T-helper 9 cell (primary cell): ENCODE data around the gene CFAP69.
"Not testable (repeated sequence)": the region's sequence is repeated elsewhere in the genome, so short reads cannot be mapped to it uniquely, and the experiment has no call there.

Experiments
- DNase-seq: peaks from one replicate; pipeline ENCODE4 v3.0.0-alpha.2; 2020

Gene CFAP69

GRCh38 chr7:90236721-90237289, 8.2 kb upstream of the CFAP69 start:
- no peak for DNase-seq

GRCh38 chr7:90238022-90238421, 7.0 kb upstream of the CFAP69 start:
- DNase-seq, result no peak

DNA sequence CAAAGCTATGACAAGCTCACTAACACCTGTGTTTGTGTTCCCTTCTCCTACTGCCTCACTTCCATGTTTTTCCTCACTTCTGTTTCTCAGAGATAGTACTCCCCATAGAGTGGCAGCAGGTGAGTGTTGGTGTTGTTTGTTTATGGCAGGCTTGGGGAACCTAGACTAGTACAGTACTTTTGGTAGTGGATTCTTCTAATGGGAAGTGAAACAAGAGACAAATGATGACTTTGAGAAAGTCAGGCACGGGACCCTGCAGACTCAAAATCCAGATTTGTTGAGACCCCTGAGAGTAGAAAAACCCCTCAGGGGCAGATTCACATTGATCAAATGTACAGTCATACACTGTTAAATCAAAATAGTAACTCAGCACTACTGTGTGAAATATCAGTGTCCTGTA, 6.4 kb upstream of the CFAP69 start:
- no peak for DNase-seq

- DNase-seq, result no peak
Measured at GRCh38 chr7:90239050-90239449, 5.9 kb upstream of the CFAP69 start.

- DNase-seq, result no peak
Measured at GRCh38 chr7:90239625-90240228, 5.2 kb upstream of the CFAP69 start.

- DNase-seq, result no peak
Measured at GRCh38 chr7:90242369-90243168, 2.4 kb upstream of the CFAP69 start.

- no peak for DNase-seq
Measured at GRCh38 chr7:90243556-90243955, 1.4 kb upstream of the CFAP69 start.

DNA sequence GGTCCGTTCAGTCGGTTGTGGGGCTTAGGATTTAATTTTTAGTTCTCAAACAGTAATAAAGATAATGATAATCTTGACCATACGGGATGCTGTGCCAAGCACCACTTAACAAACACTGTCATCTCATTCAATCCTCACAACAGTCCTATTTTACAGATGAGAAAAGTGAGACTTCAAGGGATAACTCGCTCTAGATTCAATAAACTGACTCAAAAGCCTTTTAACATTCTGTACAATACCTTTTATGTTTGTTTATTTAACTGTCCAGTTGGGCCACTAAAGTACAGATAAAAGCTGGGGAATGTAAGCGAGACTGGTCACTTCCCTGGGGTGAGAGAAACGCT, 437 bp upstream of the CFAP69 start:
- no peak for DNase-seq

- DNase-seq, result no peak
Measured at GRCh38 chr7:90246171-90246570, 1.2 kb downstream of the CFAP69 start.

- DNase-seq, result no peak
Measured at GRCh38 chr7:90248706-90249105, 3.7 kb downstream of the CFAP69 start.

DNA sequence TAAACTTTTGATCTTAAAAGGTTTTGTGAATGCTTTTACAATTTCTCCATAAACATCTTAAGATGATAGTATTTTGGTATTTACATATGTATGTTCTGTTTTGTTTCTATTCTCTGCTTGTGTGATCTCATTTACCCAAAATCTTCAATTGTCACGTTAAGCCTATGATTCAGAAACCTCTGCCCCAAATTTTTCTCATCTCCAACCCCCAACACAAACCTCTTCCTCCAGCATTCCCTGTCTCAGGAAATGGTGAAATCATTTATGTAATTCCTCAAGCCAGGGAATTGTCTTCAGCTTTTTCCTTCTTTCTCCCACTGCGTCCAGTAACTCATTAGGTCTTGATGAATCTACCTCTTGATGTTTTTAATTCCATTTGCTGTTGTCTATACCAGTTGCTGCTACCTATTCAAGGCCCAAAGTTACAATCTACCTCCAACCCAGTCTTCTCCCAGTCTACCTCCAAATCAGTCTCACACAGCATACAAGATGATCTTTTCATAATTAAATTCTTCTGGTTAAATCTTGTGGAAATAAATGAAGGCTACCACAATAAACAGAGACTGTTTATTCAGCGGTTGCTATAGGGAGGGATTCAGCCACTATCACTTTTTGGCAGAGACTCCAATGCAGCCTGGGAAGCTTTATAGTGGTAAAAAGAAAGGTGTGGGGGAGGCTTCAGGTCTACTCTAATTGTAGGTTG, 5.8 kb downstream of the CFAP69 start:
- DNase-seq, result no peak

- DNase-seq, result no peak
Measured at GRCh38 chr7:90251304-90251635, 6.3 kb downstream of the CFAP69 start.

GRCh38 chr7:90256011-90256410, 11.0 kb downstream of the CFAP69 start:
- DNase-seq, result not testable (repeated sequence)

- DNase-seq, result no peak
Measured at GRCh38 chr7:90256778-90257177, 11.8 kb downstream of the CFAP69 start.

- no peak for DNase-seq
Measured at GRCh38 chr7:90261441-90261840, 16.5 kb downstream of the CFAP69 start.

DNA sequence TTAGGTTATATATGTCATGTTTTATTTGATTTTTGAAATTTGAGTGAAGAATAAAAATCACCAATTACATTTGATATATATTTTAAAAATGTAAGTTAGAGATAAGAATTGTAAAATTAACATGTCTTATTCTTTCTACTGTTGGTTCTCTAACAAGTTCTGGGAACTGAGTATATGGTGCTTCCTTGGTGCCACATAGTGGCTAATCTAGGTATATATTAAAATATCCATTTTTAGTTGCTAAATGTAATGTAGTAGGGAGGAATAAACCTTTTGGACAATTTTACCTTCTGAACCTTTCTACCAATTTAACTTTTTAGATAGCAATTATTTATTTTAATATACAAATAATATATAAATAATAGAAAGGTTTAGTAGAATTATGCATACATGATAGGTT, 17.5 kb downstream of the CFAP69 start:
- no peak for DNase-seq

DNA sequence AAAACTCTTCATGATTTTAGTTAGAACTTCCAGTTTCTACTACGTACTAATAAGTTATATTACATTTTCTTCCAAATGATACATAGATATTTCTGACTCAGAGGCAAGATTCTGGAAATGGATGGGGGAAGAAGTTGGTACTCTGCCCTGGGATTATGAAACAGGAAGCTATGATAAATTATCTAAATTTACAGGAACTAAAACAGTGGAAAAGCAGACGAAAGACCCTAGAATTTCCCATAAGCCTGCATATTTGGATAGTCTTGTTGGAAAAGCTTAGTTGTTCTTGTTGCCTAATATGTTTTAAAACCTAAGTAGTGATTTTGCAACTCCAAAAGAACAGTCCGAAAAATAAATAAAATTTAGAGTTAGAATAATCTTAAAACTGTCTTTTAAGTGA, 21.8 kb downstream of the CFAP69 start:
- no peak for DNase-seq

GRCh38 chr7:90267263-90267858, 22.4 kb downstream of the CFAP69 start:
- DNase-seq, result no peak

GRCh38 chr7:90269163-90269562, 24.2 kb downstream of the CFAP69 start:
- no peak for DNase-seq

- no peak for DNase-seq
Measured at GRCh38 chr7:90270431-90271178, 25.6 kb downstream of the CFAP69 start.

GRCh38 chr7:90271753-90272152, 26.8 kb downstream of the CFAP69 start:
- DNase-seq, result no peak

DNA sequence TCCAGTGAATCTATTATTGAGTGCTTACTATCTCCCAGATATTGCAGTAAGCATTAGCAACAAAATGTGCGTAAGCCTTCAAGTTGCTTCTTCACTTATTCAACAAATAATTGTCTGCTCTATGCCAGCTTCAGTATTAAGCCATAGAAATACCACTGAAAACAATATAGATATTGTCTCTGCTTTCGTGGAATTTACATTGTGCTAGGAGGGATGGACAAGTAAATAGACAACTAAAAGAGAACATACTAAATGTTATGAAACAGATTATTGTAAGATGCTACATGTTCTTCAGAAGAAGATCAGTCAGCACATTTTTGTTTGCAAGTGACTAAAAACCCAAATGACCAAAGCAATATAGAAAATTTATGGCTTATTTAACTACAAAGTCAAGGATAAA, 27.3 kb downstream of the CFAP69 start:
- no peak for DNase-seq

GRCh38 chr7:90274161-90274560, 29.2 kb downstream of the CFAP69 start:
- no peak for DNase-seq
